Epithelial cell of alveolus of lung (primary cell): Measurements from ENCODE around the gene SYNGR1. TPM values are rescaled to one million over a fixed set of nuclear protein-coding genes. Genes with fewer than 3 reads are reported as not detected.

ENCODE experiments used
- total RNA-seq: library from RNA; depleted of rRNA; stranded (reverse); fragments of >200 nt; gene quantifications from 2 replicates; pipeline ENCODE4 v1.2.1, GENCODE V29; 2015

The SYNGR1 gene
- total RNA-seq: 6.5 and 6.7 TPM in 2 replicates

DNA sequence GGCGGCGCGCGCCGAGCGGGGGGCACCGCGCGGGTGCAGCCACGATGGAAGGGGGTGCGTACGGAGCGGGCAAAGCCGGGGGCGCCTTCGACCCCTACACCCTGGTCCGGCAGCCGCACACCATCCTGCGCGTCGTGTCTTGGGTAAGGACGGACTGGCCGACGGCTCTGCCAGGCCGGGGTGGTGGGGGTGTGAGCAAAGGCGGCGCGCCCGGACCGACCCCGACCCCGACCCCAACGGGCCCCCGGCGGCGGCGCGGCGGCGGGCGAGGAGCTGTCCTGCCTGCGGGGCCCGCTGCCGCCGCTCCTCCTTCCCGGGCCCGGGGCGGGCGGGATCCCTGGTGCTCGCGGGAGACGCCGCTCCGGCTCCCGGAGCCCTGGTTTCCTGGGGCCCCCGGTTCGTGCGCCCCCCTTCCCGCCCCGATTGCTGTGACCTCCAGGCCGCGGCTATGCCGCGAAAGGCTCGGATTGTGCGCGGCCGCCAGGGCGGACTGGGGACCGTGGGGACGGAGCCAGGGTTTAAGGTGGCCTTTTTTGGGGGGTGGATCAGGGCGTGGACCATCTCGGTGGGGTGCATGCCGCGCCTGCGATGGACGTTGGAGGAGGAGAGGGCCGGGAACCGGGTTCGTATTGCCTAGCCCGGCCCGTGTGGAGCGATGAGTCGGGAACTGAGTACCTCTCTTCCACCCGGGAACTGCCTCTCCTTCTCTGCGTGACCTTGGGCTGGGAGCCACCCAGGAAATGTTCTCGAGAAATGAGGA is at the start of gene SYNGR1:
Gene SYNGR1 (plus strand): TSS at position 25 of the 760 bp plus-strand sequence. CDS start 20 bp downstream, at position 45.

GRCh38 chr22:39319284-39320022 is 30.3 kb upstream of the SYNGR1 start, which contains the start of gene RPL3:
Gene RPL3 (minus strand): TSS chr22:39319623. CDS start chr22:39319597, 26 bp downstream.

Other genes starting within 250 kb of the SYNGR1 start
- gene CBX7, start 197.3 kb upstream of the SYNGR1 start, total RNA-seq: 1.0 and 25.2 TPM in 2 replicates
- gene PDGFB, start 105.0 kb upstream of the SYNGR1 start, total RNA-seq: 3.1 and 9.2 TPM in 2 replicates
- gene RPL3, start 30.4 kb upstream of the SYNGR1 start, total RNA-seq: 2,696 and 3,597 TPM in 2 replicates
- 18.9 and 30.4 TPM in 2 replicates for gene TAB1, start 49.8 kb downstream of the SYNGR1 start, total RNA-seq
- gene MGAT3, start 107.0 kb downstream of the SYNGR1 start, total RNA-seq: 1.9 and 2.1 TPM in 2 replicates
- 28.0 and 28.1 TPM in 2 replicates for gene MIEF1, start 152.3 kb downstream of the SYNGR1 start, total RNA-seq
- gene ATF4, start 170.6 kb downstream of the SYNGR1 start, total RNA-seq: 358 and 403 TPM in 2 replicates
- 99.9 and 102 TPM in 2 replicates for gene RPS19BP1, start 182.8 kb downstream of the SYNGR1 start, total RNA-seq
- under 0.01 and 0.16 TPM in 2 replicates for gene CACNA1I, start 220.8 kb downstream of the SYNGR1 start, total RNA-seq